Astrocyte of the spinal cord (primary cell): ENCODE data around the gene NSD2.

Source experiments
- DNase-seq: peaks from one replicate; pipeline ENCODE4 v3.0.0; 2011; ENCODE audit warnings: low read depth, low spot score
- H3K4me3 ChIP-seq: 2 replicates; pipeline ENCODE4 v1.5.1; 2011; ENCODE audit warnings: low read depth, mild to moderate bottlenecking, low read length, moderate library complexity
- in situ Hi-C: cut with HindIII; loops from 2 replicates; pipeline ENCODE4 v1.10.0; 2017; ENCODE audit warnings: low sequenced_read_pairs
- TF ChIP-seq, protein P1 (sequence below): IDR thresholded peaks from 2 replicates; pipeline ENCODE4 v1.5.1; 2012; ENCODE audit warnings: low read depth, mild to moderate bottlenecking, low read length, inconsistent platforms

The NSD2 gene

GRCh38 chr4:1870578-1871443 is at the start of gene NSD2:
Gene NSD2, plus strand, starts transcription at chr4:1871393. Its CDS starts 29,262 bp downstream, at chr4:1900655.
- TF ChIP-seq, protein P1, sequence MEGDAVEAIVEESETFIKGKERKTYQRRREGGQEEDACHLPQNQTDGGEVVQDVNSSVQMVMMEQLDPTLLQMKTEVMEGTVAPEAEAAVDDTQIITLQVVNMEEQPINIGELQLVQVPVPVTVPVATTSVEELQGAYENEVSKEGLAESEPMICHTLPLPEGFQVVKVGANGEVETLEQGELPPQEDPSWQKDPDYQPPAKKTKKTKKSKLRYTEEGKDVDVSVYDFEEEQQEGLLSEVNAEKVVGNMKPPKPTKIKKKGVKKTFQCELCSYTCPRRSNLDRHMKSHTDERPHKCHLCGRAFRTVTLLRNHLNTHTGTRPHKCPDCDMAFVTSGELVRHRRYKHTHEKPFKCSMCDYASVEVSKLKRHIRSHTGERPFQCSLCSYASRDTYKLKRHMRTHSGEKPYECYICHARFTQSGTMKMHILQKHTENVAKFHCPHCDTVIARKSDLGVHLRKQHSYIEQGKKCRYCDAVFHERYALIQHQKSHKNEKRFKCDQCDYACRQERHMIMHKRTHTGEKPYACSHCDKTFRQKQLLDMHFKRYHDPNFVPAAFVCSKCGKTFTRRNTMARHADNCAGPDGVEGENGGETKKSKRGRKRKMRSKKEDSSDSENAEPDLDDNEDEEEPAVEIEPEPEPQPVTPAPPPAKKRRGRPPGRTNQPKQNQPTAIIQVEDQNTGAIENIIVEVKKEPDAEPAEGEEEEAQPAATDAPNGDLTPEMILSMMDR = no peak

GRCh38 chr4:1821679-1822567 is 49.3 kb upstream of the NSD2 start:
- TF ChIP-seq, protein P1 = no peak
- H3K4me3 ChIP-seq = no peak overlapping the region
- DNase-seq = no peak
- in situ Hi-C loops = no loop called here

More at GRCh38 chr4:1870578-1871443, at the start of gene NSD2:
- peak; percentile 84 for DNase-seq
- in situ Hi-C loops = no loop called here
- peak within 1 kb of the TSS; percentile 73 for H3K4me3 ChIP-seq

DNA sequence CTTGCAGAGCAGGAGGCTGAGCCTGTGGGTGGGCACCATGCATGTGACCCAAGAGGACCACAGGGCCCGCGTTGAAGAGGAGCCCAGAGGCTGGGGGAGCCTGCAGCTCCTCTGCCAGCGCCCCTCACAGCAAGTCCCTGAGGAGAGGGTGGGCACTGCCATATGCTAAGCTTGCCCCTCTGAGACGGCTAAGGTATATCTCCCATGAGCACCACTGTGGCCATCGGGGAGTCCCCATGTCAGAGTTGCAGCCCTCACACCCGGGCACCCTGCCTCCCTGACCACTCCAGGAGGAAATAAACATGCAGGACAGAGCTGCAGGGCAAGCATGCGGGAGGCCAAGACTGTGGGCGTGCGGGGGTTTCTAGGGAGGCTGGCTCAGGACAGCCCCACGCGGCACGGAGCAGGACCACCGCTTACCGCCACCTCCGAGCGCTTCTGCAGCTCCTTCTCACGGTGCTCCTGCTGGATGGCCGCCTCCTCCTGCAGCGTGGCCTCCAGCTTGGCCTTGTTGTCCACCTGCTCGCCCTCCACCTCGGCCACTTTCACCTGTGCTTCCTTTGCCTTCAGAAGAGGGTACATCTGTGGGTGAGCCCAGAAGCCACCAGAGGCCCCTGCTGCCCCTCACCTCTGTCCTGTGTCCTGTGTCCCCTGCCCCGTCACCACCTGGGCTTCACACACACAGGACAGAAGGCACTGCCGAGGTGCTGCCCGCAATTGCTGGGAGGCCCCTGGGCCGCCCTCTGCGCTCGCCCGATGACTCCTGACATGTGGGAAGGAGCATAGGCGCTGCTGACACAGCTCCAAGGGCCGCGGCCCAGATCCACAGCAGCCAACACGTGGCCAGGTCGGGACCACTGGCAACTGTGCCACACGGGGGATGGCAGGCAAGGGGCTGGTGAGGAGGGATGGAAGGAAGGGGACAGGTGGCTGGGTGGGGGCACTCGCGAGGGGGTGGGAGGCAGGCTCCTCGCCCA is 48.3 kb upstream of the NSD2 start:
- in situ Hi-C loops = no loop called here
- TF ChIP-seq, protein P1 = no peak
- H3K4me3 ChIP-seq = no peak overlapping the region
- no peak for DNase-seq

- in situ Hi-C loops = no loop called here
- TF ChIP-seq, protein P1 = no peak
- no peak for DNase-seq
- no peak overlapping the region for H3K4me3 ChIP-seq
Observed at GRCh38 chr4:1823545-1823932, 47.7 kb upstream of the NSD2 start.

DNA sequence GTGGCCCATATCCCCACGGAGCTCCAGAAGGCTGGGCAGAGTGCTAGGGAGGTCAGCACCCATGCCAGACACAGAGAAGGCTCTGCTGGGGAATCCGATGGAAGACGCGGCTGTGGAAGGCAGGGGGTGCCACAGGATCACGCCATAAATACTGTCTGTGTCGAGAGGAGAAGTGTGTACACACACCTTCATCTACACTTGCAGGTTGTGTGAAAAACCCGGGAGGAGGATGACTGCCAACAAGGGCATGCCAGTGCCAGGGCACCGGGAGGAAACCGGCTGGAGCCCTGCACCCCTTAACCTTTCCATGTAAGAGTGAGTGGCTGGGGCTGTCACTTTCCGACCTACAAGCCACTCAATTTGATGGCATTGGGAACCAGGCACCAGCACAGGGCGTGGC is 46.4 kb upstream of the NSD2 start:
- DNase-seq = no peak
- in situ Hi-C loops = no loop called here
- H3K4me3 ChIP-seq = no peak overlapping the region
- TF ChIP-seq, protein P1 = no peak
